NOMO-1 treated with dmso at 0.1 percent for 144 hours (cell line): ENCODE measurements around the gene ANKRD10.
A peak's percentile ranks its signal among the peaks of the same experiment; 100 is the strongest.
"Not testable (repeated sequence)": the region's sequence is repeated elsewhere in the genome, so short reads cannot be mapped to it uniquely, and the experiment has no call there.

Source experiments
- DNase-seq: peaks from one replicate; lab custom pipeline; 2025; ENCODE audit not compliant: unreplicated experiment; lab: John Stamatoyannopoulos, UW

Gene ANKRD10

DNA sequence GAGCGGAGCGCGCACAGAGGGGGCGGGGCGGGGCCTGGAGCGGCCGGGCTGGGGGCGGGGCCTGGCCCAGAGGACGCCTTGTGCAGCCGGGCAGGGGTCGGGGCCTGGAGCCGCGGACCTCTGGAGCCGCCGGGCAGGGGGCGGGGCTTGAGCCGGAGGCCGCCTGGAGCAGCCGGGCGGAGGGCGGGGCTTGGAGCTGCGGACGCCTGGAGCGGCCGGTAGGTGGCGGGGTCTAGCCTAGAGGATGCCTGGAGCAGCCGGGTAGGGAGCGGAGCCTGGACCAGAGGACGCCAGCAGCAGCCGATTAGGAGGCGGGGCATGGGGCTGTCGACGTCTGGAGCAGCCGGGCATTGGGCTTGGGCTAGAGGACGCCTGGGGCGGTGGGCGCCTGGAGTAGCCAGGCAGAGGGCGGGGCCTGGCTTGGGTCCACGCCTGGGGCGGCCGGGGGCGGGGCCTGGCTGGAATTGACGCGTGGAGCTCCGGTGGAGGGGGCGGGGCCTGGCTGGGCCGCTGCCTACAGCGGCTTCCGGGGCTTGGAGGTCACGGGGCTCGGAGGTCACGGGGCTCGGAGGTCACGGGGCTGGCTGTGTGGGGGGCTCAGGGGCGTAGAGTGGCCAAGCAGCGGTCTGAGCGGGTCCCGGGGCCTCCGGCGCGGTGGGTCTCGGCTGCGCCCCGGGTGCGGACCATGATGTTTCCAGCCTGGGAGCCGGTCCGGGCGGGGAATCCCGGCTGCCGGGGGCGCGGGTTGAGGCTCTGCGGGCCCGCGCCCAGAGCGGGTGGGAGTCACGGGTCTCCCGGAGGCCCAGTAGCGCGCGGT is at the start of gene ANKRD10:
ANKRD10 (minus strand) TSS at position 13 of the 817 bp plus-strand sequence. CDS start 135 bp downstream, outside the sequence.
- peak; percentile 100 for DNase-seq

DNA sequence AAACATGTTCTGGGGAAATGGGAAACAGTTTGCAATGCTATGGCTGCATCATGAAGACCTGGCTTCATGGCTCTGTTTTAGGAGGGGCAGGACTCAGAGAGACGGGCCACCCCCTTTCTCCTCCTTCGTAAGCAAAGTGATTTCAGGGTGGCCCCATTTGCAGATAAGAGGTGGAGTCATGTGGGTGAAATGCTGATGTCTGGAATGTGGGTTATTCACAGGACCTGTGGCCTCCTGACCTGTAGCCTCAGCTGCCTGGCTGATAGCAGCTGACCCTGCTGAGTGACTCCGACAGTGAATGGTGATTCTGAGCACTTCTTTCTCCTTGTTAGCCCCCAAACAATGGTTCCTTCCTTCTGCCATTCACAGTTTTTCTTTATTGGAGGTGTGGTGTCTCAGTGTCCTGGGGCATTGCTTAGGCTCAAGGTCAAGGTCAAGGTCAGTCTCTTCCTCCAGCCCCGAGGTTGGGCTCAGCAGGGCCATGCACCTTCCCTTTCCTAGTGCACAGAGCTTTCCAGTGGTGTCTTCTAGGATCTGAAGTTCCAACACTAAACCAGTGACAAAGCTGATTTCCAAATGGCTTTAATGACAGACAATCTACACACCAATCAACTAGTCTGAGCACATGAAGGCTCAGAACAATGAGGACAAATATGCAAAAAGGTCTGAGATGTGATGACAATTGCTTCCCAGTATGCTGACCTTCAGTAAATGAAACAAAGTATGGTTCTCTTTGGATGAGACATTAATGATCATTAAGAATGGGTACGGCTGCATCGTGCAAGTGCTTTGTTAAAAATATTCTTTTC is 49.6 kb upstream of the ANKRD10 start:
- no peak for DNase-seq

DNA sequence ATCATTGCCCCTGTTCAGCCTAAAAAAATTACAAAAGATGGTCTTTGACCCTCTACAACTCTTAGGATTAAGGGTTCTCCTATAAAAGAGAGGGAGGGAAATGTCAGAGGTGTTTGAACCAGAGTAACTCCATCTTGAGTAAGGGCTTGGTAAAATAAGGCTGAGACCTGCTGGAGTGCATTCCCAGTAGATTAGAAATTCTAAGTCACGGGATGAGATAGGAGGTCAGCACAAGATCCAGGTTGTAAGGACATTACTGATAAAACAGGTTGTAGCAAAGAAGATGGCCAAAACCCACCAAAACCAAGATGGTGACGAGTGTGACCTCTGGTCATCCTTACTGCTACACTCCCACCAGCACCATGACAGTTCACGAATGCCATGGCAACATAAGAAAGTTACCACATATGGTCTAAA is 48.7 kb upstream of the ANKRD10 start:
- no peak for DNase-seq

DNA sequence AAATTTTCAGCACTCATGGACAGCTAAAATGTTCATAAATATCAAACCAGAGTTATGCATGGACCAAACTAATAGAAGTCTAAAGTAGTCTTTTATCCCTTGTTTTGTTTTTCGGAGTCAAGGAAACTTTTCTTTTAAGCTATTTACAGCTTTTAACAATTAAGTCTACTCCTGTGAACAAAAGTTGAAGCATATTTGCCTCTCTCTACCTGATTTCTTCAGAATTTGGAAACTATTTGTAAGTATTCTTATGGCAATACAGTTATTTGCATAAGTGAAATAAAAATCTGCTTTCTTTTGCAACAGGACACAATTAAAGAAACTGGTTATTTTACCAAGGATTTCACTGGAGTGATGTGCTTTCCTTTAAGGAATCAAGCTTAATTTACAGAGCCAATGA is 47.1 kb upstream of the ANKRD10 start:
- no peak for DNase-seq

DNA sequence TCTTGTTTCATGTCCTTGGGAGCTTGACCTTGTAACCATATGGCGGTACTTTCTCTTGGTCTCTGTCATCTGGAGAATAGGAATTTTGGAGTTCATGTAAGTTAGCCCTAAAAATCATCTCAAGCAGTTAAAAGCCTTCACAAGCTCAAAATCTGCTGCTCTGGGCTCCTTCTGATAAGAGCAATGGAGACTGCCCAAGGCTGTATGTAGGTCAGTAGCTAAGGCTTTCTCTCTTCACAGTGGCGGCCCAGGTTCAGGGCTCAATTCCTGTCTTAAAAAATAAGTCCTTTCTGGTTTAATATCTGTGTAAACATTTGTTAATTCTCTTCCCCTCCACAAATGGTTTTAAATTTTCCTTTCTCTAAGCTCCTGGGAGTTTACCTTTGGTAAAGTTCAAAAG is 45.3 kb upstream of the ANKRD10 start:
- no peak for DNase-seq

DNA sequence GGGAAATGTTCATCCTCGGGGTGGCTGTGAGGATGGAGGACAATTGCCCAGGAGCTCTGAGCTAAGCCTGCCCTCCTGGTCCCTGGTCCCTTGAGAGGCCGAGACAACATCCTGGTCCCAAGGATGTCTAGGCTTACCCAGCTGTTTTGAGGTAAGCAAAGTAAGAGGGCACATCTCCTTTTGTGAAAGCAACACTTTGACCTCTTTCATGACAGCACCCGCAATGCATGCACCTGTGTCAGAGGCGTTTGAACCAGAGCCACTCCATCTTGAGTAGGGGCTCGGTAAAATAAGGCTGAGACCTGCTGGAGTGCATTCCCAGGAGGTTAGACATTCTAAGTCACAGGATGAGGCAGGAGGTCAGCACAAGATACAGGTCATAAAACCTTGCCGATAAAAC is 43.1 kb upstream of the ANKRD10 start:
- no peak for DNase-seq

DNA sequence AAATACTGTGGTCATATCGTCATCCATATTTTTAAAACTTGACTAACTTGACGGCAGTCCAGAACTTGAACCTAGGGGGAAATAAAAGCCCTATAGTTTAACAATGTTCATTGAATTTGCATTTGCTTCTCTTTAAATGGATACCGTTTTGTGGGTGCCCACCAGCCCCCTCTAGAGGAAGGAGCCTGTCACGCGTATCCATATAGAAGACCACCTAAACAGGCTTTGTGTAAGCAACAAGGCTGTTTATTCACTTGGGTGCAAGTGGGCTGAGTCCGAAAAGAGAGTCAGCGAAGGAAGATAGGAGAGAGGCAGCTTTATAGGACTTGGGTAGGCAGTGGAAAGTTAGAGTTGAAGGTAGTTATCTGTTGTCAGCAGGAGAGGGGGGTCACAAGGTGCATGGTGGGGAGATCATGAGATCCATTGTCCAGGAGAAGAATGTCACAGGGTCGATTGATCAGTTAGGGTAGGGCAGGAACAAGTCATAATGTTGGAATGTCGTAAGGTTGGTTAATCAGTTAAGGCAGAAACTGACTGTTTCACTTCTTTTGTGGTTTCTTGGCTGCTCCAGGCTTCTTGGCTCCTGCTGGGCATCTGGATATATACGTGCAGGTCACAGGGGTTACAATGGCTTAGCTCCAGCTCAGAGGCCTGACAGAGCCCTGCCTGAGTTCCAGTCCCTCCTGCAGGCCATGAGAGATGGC is 42.5 kb upstream of the ANKRD10 start:
- DNase-seq: no peak

DNA sequence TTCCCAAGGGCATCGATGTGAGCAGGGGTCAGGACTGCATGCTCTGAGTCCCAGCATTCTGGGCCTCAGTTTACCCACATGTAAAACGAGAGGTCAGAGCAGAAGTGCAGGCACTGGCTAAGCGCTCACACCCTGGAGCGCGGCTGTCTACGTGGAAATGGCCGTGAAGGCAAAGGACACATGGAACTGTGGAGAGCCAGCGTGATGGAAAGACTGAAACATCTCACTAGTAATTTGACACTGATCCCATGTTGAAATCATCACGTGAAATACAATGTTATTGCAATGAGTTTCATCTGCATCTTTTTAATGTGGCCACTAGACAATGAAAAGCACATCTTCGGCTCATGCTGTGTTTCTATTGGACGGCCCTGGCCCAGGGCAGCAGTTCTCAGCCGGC is 41.3 kb upstream of the ANKRD10 start:
- not testable (repeated sequence) for DNase-seq

DNA sequence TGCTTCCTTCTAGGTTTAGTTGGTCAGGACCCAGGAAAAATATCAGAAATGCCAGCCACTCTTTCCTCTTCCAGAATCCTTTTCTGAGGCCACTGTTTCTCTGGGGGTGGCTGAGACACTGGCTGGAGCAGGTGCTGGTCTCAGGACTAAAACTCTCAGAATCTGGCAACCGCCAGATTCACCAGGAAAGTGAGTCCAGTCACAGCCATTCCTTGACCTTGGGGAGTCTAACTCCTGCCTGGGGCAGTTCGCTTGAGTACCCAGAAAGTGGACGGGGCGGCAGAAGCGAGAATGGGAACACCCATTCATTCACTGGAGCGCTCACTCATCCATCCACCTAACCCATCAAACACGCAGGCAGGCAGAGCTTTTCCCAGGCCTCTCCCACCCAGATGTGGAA is 40.7 kb upstream of the ANKRD10 start:
- not testable (repeated sequence) for DNase-seq

DNA sequence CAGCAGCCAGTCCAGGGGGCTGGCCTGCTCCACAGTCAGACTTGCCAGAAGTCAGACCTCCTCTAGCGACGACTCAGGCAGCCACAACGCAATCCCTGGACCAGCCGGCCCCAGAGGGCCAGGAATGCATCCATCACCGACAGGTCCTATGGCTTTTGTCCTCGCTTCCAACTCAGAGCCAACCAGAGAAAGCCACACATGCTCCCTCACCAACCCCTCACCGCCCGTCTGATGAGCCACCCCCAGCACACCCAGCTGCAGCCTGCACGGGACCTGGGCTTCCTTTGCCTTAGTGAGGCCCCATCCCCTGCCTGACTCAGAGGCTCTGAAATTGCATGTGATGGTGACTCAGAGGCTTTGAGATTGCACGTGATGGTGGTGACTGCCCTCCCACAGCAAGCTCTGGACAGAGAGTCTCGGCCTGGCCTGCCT is 40.2 kb upstream of the ANKRD10 start:
- peak; percentile 75 for DNase-seq

DNA sequence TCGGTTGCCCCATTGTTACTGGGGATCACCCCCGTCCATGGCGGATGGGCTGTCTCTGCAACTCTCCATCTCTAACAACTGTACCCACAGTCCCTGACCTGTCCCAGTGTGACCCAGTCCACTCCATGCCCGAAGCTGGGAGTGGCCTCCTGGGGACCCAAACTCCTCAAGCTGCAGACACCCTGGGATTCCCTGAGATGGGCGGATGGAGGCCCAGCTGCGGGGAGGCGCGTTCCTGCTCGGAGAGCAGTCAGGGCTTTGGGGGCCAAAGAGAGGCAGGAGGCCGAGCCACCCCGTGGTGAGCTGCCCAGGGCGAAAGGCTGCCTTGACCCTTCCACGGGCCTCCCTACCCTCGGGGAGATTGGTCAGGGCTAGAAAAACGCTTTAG is 39.7 kb upstream of the ANKRD10 start:
- not testable (repeated sequence) for DNase-seq

DNA sequence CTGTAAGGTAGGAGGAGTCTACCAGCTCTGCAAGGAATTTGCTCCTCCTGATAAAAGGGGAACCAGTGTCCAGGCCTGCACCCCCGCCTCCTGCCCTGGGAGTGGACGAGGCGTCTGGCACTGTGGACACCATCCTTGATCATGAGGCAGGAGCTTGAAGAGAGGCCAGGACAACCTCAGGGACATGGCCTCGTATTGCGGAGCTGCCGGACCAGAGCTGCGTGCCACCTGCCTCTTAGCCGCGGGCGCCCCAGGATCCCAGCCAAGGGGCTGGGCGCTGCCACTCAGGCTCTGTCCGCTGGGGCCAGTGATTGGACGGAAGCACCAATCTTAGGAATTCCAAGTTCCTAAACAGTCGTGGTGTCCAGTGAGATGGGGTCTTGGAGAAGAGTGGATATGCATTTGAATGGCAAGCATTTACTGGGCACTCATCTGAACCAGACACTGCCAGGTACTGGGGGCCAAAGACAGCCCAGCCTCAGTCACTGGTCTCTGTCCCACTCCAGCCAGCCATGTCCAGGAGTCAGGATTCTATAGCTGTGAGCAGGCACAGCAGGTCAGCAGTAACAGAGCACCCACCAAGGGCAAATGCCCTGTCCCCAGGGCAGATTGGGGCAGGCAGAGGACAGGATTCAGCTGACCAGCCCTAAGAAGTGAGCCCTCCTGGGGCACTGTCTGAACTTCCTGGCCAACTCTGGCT is 39.1 kb upstream of the ANKRD10 start:
- DNase-seq: no peak

DNA sequence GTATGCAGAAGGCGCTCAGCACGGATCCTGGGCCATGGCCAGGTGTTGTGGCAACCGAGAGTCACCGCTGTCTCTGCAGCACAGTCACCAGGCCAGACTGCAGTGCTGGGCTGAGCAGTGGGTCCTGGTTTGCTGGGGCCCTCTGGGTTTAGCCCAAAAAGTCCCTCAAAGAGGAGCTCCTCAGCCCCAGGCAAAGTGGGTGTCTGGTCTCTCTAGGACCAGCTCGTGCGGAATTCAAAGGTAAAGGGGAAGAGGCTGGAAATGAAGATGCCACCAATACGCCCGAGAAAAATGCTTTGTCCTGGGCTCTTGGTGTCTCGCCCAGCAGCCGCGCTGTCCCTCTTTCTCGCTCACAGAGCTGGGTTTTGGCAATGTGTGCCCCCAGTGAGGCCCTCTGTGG is 38.5 kb upstream of the ANKRD10 start:
- DNase-seq: no peak

DNA sequence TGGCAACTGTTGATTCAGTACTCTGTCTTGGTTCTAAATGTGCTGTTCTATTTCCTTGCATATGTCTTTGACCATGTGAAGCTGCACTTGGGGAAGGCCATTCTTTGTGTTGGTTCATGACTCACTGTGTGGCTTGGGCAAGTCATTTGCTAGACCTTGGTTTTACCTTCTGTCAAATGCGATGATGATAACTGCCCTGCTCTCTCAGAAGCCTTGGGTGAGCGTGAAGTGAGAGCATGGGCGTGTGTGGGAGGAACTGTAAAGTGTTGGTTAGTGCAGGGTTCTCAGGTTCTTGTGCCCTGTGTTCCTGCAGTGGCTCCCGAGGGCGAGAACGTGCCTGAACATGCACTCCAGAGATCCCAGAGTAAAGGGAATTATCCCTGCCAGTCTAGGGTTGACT is 37.3 kb upstream of the ANKRD10 start:
- not testable (repeated sequence) for DNase-seq

DNA sequence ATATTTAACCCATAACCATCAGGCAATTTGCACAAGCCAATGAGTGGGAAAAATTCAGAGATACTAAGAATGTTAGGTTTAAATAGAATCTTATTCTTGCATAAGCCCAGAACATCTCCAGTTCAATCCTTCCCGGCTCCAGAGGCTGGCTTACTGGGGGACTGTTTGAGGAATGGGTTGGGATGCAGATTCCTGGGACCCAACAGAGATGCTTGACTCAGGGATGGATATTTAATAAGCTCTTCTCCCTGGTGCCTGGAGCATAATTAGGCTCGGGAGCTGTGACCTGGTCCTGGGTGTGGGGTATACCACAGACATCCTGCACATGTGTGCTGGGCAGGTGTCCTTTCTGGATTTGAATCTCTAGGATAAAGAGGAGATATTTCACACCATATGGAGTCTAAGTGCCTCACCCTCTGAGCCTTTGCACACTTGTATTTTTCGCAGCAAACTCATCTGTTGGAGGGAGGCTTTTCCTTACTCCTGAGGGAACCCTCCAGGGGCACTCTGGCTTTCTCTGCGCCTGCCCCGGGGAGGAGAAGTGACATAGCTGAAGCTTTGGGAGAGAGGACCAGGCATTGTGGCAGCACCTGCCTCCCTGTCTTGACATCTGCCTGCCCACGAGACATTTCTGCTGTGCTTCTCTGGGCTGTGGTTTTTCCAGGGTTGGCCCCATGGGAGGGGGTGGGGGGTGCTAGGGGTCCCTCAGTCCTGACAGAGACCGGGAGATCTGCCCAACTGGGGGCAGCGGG is 36.1 kb upstream of the ANKRD10 start:
- DNase-seq: no peak

DNA sequence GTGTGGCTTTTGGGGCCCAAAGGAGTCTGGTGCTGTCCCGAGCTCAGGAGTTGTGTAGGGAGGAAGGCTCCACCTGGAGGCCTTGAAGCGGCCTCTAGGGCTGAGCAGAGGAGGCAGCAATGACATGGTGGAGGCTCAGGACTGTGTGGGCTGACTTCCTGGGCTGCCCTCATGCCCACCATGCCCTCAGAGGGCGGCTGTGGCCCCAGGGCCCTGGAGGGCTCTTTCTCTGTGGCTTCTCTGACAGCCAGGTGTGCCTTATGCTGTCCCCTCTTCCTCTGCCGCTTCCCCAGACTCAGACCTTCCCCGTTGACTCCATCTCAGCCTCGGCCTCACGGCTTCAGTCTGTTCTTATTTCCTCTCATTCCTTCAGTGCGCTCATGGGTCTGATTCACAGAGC is 35.5 kb upstream of the ANKRD10 start:
- no peak for DNase-seq

DNA sequence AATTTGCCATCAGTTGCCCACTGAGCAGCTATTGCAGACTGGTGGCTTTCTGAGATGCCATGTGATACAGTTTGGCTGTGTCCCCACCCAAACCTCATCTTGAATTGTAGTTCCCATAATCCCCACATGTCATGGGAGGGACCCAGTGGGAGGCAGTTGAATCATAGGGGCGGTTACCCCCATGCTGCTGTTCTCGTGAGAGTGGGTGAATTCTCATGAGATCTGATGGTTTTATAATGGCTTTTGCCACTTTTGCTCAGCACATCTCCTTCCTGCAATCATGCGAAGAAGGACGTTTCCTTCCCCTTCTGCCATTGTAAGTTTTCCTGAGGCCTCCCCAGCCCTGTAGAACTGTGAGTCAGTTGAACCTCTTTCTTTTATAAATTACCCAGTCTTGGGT is 34.8 kb upstream of the ANKRD10 start:
- no peak for DNase-seq

DNA sequence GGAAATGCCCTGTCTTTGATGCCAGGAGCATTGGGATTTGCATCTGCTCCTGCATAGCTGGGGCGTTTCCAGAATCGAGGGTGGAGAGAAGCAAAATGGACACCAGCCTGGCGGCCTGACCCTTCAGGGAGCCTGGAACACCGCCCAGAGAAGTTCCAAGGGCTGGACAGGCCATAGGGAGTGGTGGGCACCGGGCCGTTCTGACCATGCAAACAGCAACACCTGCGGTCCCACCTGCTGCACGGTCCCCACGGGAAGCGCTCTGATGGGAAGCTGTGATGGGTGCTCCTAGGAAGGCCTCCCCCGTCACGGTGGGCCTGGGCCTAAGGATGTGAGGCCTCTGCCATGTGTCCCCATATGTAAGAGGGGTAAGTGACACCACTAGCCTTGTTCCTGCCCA is 34.2 kb upstream of the ANKRD10 start:
- no peak for DNase-seq

DNA sequence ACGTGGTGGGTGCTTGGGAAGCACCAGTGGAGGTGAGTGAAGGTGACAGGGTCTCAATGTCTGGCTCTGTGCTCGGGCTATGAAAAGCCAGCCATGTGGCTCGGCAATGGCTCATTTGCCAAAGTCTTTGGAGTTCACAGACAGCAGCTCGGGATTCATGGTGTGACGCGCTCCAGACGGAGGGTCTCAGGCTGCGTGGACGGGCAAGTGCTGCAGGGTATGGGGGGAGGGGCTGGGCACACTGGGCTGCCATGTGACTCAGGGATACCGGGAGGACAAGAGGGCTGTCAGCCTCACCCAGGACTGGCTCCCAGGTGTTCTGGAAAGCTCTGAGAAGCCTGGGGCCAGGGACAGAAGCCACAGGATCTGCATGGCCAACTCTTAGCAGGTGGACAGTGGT is 32.5 kb upstream of the ANKRD10 start:
- not testable (repeated sequence) for DNase-seq

DNA sequence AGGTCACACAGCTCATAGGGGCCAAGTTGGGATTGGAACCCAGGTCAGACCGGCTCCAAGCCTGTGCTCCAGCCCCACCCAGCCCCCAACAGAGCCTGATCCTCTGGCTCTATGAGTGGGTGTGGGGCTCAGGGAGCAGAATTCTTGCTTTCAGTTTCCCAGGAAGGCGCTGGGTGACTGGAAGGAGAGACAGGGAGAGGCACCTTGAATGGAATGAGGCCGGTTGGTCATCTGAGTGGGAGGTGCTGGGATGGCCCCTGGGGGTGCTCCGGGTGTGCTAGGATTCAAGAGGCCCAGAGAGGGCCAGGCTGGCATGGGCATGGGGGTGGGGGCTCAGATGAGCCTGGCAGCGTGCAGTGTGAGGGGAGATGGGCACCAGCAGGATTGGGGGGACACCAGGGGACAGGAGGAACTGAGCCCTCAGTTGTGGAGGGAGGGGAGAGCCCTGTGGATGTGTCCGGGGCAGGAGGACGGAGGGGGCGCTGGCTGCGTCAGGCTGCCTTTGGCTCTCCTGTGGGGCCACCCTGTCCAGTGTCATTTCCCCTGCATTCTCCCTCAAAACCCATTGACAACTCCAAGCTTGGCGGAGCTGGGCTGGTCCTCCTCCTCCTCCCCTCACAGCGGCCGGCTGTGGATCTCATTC is 31.2 kb upstream of the ANKRD10 start:
- no peak for DNase-seq
